HepG2 (cell line): ENCODE data around the gene TRMT112. TPM values are rescaled to one million over a fixed set of nuclear protein-coding genes. Genes with fewer than 3 reads are reported as not detected.

Source experiments
- ARHGAP35 ChIP-seq: sonication (generic); formaldehyde crosslinking; IDR thresholded peaks from 2 replicates; pipeline ENCODE4 v1.9.0; 2022; ENCODE audit warnings: mild to moderate bottlenecking, inconsistent platforms, moderate library complexity, missing genetic modification reagents, borderline replicate concordance
- BORCS8-MEF2B ChIP-seq: sonication (generic); formaldehyde crosslinking; IDR thresholded peaks from 2 replicates; pipeline ENCODE4 v1.8.0; 2022; ENCODE audit warnings: mild to moderate bottlenecking, missing genetic modification reagents
- GTF2F1 ChIP-seq: fragments of 150-350 bp; IDR thresholded peaks from 2 replicates; pipeline ENCODE4 v1.6.1; 2014; ENCODE audit warnings: low read length
- IKZF1 ChIP-seq: fragments of 450-650 bp; IDR thresholded peaks from 2 replicates; pipeline ENCODE4 v1.7.1; 2016
- ISL2 ChIP-seq: sonication (generic); formaldehyde crosslinking; IDR thresholded peaks from 2 replicates; pipeline ENCODE4 v1.5.0; 2020; ENCODE audit warnings: missing genetic modification reagents
- KLF6 ChIP-seq: IDR thresholded peaks from 2 replicates; pipeline ENCODE4 v1.8.0; 2016; ENCODE audit warnings: missing biosample characterization, missing genetic modification reagents
- PLRG1 ChIP-seq: fragments of 450-650 bp; conservative IDR thresholded peaks from 2 replicates; pipeline ENCODE4 v1.6.1; 2016
- RCOR2 ChIP-seq: IDR thresholded peaks from 2 replicates; pipeline ENCODE4 v1.6.1; 2016; ENCODE audit warnings: missing biosample characterization, missing genetic modification reagents
- TBL1XR1 ChIP-seq: fragments of 150-350 bp; IDR thresholded peaks from 2 replicates; pipeline ENCODE4 v1.6.1; 2014; ENCODE audit warnings: borderline replicate concordance, low read length; ENCODE audit not compliant: partially characterized antibody
- TBP ChIP-seq: sonication (generic); formaldehyde crosslinking; IDR thresholded peaks from 2 replicates; pipeline ENCODE4 v1.5.0; 2020; ENCODE audit warnings: missing genetic modification reagents
- TBX3 ChIP-seq: fragments of 450-650 bp; IDR thresholded peaks from 2 replicates; pipeline ENCODE4 v1.6.1; 2017; ENCODE audit warnings: antibody characterized with exemption, mild to moderate bottlenecking, inconsistent platforms, borderline replicate concordance
- YY1 ChIP-seq: IDR thresholded peaks from 2 replicates; pipeline ENCODE4 v1.6.1; 2011; ENCODE audit warnings: low read length, low read depth, moderate library complexity, mild to moderate bottlenecking; ENCODE audit not compliant: insufficient read depth, insufficient replicate concordance
- ZC3H13 ChIP-seq: sonication (generic); formaldehyde crosslinking; IDR thresholded peaks from 2 replicates; pipeline ENCODE4 v1.8.1; 2023; ENCODE audit warnings: mild to moderate bottlenecking, missing genetic modification reagents, moderate library complexity
- ZNF572 ChIP-seq: sonication (generic); formaldehyde crosslinking; IDR thresholded peaks from 2 replicates; pipeline ENCODE4 v1.5.1; 2020; ENCODE audit warnings: mild to moderate bottlenecking, missing genetic modification reagents
- ZNF678 ChIP-seq: sonication (generic); formaldehyde crosslinking; IDR thresholded peaks from 2 replicates; pipeline ENCODE4 v1.4.0; 2020; ENCODE audit warnings: mild to moderate bottlenecking, missing genetic modification reagents
- ZNF709 ChIP-seq: sonication (generic); formaldehyde crosslinking; IDR thresholded peaks from 2 replicates; pipeline ENCODE4 v1.5.0; 2020; ENCODE audit warnings: mild to moderate bottlenecking, missing genetic modification reagents
- ZNF75D ChIP-seq: sonication (generic); formaldehyde crosslinking; IDR thresholded peaks from 2 replicates; pipeline ENCODE4 v1.8.1; 2023; ENCODE audit warnings: missing genetic modification reagents, mild to moderate bottlenecking, borderline replicate concordance
- ZNF773 ChIP-seq: sonication (generic); formaldehyde crosslinking; IDR thresholded peaks from 2 replicates; pipeline ENCODE4 v1.4.0; 2020; ENCODE audit warnings: missing genetic modification reagents, borderline replicate concordance
- polyA plus RNA-seq, 8 experiments: library from polyadenylated mRNA; depleted of rRNA in 3 of 8; stranded (reverse) in 7 of 8; unstranded in 1 of 8; fragments of >200 nt; fragmentation: Illumina TruSeq in 4 of 8; extraction: Trizol in 4 of 8; gene quantifications; 2 replicates each; pipeline versions ENCODE4 v1.2.1 to v1.2.3, GENCODE V29; 2011 to 2016; ENCODE audit warnings: low read depth in 4 of 8, missing spikeins in 1 of 8, mixed read lengths in 1 of 8; ENCODE audit not compliant: insufficient read depth in 1 of 8
- total RNA-seq, 5 experiments: library from RNA; depleted of rRNA; stranded (reverse); fragments of >200 nt; fragmentation: Illumina TruSeq; extraction: Trizol; gene quantifications; 2 replicates each; pipeline ENCODE4 v1.2.3, GENCODE V29; 2016; ENCODE audit warnings: low read depth in 1 of 5
- TF ChIP-seq, protein P1 (sequence below): sonication (generic); formaldehyde crosslinking; IDR thresholded peaks from 2 replicates; pipeline ENCODE4 v1.4.0; 2020; ENCODE audit warnings: missing genetic modification reagents, borderline replicate concordance
- TF ChIP-seq, protein P2 (sequence below): sonication (generic); formaldehyde crosslinking; IDR thresholded peaks from 2 replicates; pipeline ENCODE4 v1.5.0; 2020; ENCODE audit warnings: mild to moderate bottlenecking, missing genetic modification reagents, moderate library complexity
- TF ChIP-seq, protein P3 (sequence below): sonication (generic); formaldehyde crosslinking; IDR thresholded peaks from 2 replicates; pipeline ENCODE4 v1.8.0; 2022; ENCODE audit warnings: mild to moderate bottlenecking, missing genetic modification reagents
- TF ChIP-seq, protein P4 (sequence below): sonication (generic); formaldehyde crosslinking; IDR thresholded peaks from 2 replicates; pipeline ENCODE4 v1.4.0; 2020; ENCODE audit warnings: missing genetic modification reagents
- TF ChIP-seq, protein P5 (sequence below): IDR thresholded peaks from 2 replicates; pipeline ENCODE4 v1.6.1; 2016; ENCODE audit warnings: low read depth

The TRMT112 gene
- total and polyA plus RNA-seq, 2 of the 13 experiments (the other 11 are each of a cell fraction or from before 2014, with no cell fraction given), result 186 to 409 TPM

DNA sequence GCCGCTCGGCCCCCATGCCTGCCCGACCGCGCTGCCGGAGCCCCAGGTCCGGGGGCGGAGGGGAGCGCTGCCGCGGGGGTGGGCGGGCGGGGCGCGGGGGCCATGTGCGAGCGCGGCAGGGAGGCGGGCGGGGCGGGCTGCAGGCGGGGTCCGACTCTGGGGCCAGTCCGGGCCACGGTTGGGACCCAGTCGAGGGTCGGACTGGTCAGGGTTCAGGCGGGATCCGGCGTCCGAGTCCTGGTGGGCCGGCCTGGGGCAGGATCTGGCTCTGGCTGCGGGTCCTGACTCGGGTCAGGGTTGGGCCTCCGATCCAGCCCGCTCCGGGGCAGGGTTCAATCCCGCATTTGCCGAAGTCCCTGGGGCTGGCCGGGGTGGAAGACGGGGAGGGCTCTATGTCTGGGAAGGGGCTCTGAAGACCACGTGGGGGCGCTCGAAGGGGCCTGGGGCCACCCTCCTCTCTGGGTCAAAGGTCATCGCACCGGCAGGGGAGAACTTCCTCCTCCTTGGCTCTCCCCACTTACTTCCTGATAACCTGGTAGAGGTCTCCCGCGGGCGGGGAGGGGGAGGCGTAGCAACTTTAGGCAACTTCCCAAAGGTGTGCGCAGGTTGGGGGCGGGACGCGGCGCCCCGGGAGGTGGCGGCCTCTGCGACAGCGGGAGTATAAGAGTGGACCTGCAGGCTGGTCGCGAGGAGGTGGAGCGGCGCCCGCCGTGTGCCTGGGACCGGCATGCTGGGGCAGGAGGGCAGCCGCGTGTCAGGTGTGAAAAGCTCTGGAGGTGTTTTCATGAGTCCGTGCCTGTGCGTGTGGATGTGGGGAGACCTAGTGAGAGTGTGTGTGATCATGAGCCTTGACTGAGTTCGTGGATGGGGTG lies 11.4 kb downstream of the TRMT112 start (continued):
- TF ChIP-seq, protein P1, sequence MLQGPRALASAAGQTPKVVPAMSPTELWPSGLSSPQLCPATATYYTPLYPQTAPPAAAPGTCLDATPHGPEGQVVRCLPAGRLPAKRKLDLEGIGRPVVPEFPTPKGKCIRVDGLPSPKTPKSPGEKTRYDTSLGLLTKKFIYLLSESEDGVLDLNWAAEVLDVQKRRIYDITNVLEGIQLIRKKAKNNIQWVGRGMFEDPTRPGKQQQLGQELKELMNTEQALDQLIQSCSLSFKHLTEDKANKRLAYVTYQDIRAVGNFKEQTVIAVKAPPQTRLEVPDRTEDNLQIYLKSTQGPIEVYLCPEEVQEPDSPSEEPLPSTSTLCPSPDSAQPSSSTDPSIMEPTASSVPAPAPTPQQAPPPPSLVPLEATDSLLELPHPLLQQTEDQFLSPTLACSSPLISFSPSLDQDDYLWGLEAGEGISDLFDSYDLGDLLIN, result no peak
- no peak for TF ChIP-seq ZNF678 (CRISPR knock-in tag)
- TF ChIP-seq, protein P2, sequence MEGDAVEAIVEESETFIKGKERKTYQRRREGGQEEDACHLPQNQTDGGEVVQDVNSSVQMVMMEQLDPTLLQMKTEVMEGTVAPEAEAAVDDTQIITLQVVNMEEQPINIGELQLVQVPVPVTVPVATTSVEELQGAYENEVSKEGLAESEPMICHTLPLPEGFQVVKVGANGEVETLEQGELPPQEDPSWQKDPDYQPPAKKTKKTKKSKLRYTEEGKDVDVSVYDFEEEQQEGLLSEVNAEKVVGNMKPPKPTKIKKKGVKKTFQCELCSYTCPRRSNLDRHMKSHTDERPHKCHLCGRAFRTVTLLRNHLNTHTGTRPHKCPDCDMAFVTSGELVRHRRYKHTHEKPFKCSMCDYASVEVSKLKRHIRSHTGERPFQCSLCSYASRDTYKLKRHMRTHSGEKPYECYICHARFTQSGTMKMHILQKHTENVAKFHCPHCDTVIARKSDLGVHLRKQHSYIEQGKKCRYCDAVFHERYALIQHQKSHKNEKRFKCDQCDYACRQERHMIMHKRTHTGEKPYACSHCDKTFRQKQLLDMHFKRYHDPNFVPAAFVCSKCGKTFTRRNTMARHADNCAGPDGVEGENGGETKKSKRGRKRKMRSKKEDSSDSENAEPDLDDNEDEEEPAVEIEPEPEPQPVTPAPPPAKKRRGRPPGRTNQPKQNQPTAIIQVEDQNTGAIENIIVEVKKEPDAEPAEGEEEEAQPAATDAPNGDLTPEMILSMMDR (CRISPR knock-in tag), result peak; percentile 90
- TF ChIP-seq TBL1XR1, result no peak
- TF ChIP-seq TBX3, result 0 out of 2 replicates have a peak, but pooled peaks have one; percentile 53
- TF ChIP-seq PLRG1, result no peak
- TF ChIP-seq, protein P3, sequence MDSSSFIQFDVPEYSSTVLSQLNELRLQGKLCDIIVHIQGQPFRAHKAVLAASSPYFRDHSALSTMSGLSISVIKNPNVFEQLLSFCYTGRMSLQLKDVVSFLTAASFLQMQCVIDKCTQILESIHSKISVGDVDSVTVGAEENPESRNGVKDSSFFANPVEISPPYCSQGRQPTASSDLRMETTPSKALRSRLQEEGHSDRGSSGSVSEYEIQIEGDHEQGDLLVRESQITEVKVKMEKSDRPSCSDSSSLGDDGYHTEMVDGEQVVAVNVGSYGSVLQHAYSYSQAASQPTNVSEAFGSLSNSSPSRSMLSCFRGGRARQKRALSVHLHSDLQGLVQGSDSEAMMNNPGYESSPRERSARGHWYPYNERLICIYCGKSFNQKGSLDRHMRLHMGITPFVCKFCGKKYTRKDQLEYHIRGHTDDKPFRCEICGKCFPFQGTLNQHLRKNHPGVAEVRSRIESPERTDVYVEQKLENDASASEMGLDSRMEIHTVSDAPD (CRISPR knock-in tag), result no peak
- TF ChIP-seq YY1, result peak; percentile 36
- TF ChIP-seq ZC3H13 (CRISPR knock-in tag), result no peak
- TF ChIP-seq KLF6 (CRISPR knock-in tag), result no peak
- TF ChIP-seq ZNF709 (CRISPR knock-in tag), result peak; percentile 32; the same call in 1 of the 2 replicates
- TF ChIP-seq ISL2 (CRISPR knock-in tag), result no peak
- TF ChIP-seq IKZF1, result no peak
- peak; percentile 67 for TF ChIP-seq BORCS8-MEF2B (CRISPR knock-in tag)
- TF ChIP-seq, protein P4, sequence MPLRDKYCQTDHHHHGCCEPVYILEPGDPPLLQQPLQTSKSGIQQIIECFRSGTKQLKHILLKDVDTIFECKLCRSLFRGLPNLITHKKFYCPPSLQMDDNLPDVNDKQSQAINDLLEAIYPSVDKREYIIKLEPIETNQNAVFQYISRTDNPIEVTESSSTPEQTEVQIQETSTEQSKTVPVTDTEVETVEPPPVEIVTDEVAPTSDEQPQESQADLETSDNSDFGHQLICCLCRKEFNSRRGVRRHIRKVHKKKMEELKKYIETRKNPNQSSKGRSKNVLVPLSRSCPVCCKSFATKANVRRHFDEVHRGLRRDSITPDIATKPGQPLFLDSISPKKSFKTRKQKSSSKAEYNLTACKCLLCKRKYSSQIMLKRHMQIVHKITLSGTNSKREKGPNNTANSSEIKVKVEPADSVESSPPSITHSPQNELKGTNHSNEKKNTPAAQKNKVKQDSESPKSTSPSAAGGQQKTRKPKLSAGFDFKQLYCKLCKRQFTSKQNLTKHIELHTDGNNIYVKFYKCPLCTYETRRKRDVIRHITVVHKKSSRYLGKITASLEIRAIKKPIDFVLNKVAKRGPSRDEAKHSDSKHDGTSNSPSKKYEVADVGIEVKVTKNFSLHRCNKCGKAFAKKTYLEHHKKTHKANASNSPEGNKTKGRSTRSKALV, result no peak
- TF ChIP-seq GTF2F1, result no peak
- no peak for TF ChIP-seq TBP (CRISPR knock-in tag)
- TF ChIP-seq ZNF572 (CRISPR knock-in tag), result peak; percentile 34; the same call in 1 of the 2 replicates
- TF ChIP-seq, protein P5, sequence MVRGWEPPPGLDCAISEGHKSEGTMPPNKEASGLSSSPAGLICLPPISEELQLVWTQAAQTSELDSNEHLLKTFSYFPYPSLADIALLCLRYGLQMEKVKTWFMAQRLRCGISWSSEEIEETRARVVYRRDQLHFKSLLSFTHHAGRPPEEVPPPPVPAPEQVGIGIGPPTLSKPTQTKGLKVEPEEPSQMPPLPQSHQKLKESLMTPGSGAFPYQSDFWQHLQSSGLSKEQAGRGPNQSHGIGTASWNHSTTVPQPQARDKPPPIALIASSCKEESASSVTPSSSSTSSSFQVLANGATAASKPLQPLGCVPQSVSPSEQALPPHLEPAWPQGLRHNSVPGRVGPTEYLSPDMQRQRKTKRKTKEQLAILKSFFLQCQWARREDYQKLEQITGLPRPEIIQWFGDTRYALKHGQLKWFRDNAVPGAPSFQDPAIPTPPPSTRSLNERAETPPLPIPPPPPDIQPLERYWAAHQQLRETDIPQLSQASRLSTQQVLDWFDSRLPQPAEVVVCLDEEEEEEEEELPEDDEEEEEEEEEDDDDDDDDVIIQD, result 0 out of 2 replicates have a peak, but pooled peaks have one; percentile 8
- TF ChIP-seq ZNF773 (CRISPR knock-in tag), result no peak
- peak; percentile 79; the same call in 1 of the 2 replicates for TF ChIP-seq ARHGAP35 (CRISPR knock-in tag)
- TF ChIP-seq RCOR2 (CRISPR knock-in tag), result no peak
- TF ChIP-seq ZNF75D, result no peak
